GM12878 (cell line): ENCODE measurements around the gene ROR2. TPM values are rescaled to one million over a fixed set of nuclear protein-coding genes. Genes with fewer than 3 reads are reported as not detected.

ENCODE experiments used
- ATAC-seq: fragments of 200-7000 bp; cut with Tn5 transposase; 3 replicates; pipeline ENCODE4 v1.9.1; 2020; ENCODE audit warnings: mild to moderate bottlenecking, moderate library complexity
- BruUV-seq: library from RNA; stranded (reverse); fragments of 400-500 nt; replicated peaks from 2 replicates; lab custom pipeline; 2021; lab: Mats Ljungman, UMichigan
- CTCF ChIA-PET: fragments of 300-600 bp; sonication (Branson Sonifier 250); formaldehyde crosslinking; extraction: SDS; loops from one replicate; lab custom pipeline; 2021; ENCODE audit warnings: inconsistent platforms; lab: Yijun Ruan, JAX
- POLR2A ChIA-PET: fragments of 350-600 bp; formaldehyde crosslinking; extraction: SDS; loops from one replicate; lab custom pipeline; 2021; ENCODE audit warnings: inconsistent platforms; lab: Charles Lee
- RAD21 ChIA-PET: fragments of 300-600 bp; sonication (Branson Sonifier 250); formaldehyde crosslinking; loops from one replicate; lab custom pipeline; 2023; ENCODE audit warnings: antibody characterized with exemption; ENCODE audit not compliant: unreplicated experiment; lab: Charles Lee
- SMC1A ChIA-PET: fragments of 300-600 bp; sonication (Branson Sonifier 250); formaldehyde crosslinking; loops from one replicate; lab custom pipeline; 2023; ENCODE audit not compliant: unreplicated experiment, uncharacterized antibody; lab: Charles Lee
- DNase-seq: peaks from one replicate; pipeline ENCODE4 v3.0.0-alpha.2; 2011; ENCODE audit warnings: low read depth, low spot score
- FAIRE-seq: peaks from 3 replicates; lab custom pipeline; 2011; peaks lifted over from hg19 to GRCh38; lab: Jason Lieb, UNC
- H2AFZ ChIP-seq: 2 replicates; pipeline ENCODE4 v1.6.0; 2011; ENCODE audit warnings: low read depth, low read length, control low read depth; ENCODE audit not compliant: control insufficient read depth
- H3K27ac ChIP-seq: 2 replicates; pipeline ENCODE4 v1.5.1; 2011; ENCODE audit warnings: control low read depth; ENCODE audit not compliant: control insufficient read depth, insufficient read depth
- H3K27me3 ChIP-seq, 2 experiments: replicated peaks in 1 of 2; 2 replicates each; pipeline versions ENCODE4 v1.6.0 to v1.6.1; 2011; ENCODE audit warnings: low read length in 1 of 2; ENCODE audit not compliant: control insufficient read depth in 2 of 2, insufficient read depth in 2 of 2
- H3K36me3 ChIP-seq, 2 experiments: 2 replicates each; pipeline ENCODE4 v1.5.1; 2011; ENCODE audit warnings: low read length in 1 of 2; ENCODE audit not compliant: control insufficient read depth in 2 of 2, insufficient read depth in 2 of 2
- H3K4me1 ChIP-seq: 2 replicates; pipeline ENCODE4 v1.6.1; 2011; ENCODE audit warnings: mild to moderate bottlenecking, low read length, moderate library complexity, mixed read lengths; ENCODE audit not compliant: control insufficient read depth, insufficient read depth
- H3K4me2 ChIP-seq: 2 replicates; pipeline ENCODE4 v1.6.0; 2011; ENCODE audit warnings: control low read depth; ENCODE audit not compliant: control insufficient read depth, insufficient read depth
- H3K4me3 ChIP-seq: fragments of 200-600 bp; sonication (generic); 2 replicates; pipeline ENCODE4 v1.5.1; 2016
- H3K79me2 ChIP-seq: 2 replicates; pipeline ENCODE4 v1.6.0; 2011; ENCODE audit warnings: low read length; ENCODE audit not compliant: control insufficient read depth, insufficient read depth
- H3K9ac ChIP-seq: 2 replicates; pipeline ENCODE4 v1.8.0; 2011; ENCODE audit warnings: low read length, control low read depth, mixed read lengths; ENCODE audit not compliant: control insufficient read depth, insufficient read depth
- H3K9me3 ChIP-seq: replicated peaks from 3 replicates; pipeline ENCODE4 v1.5.1; 2011; ENCODE audit warnings: mild to moderate bottlenecking, low read length; ENCODE audit not compliant: control insufficient read depth, insufficient read depth
- H4K20me1 ChIP-seq: 2 replicates; pipeline ENCODE4 v1.6.0; 2011; ENCODE audit not compliant: control insufficient read depth, insufficient read depth
- BHLHE40 ChIP-seq, 2 experiments: fragments of 450-650 bp in 1 of 2; IDR thresholded peaks; 2 replicates each; pipeline ENCODE4 v1.6.1; 2011 to 2017; ENCODE audit warnings: low read depth in 2 of 2, borderline replicate concordance in 1 of 2, improper control_type of control experiment in 1 of 2, low read length in 1 of 2, mild to moderate bottlenecking in 1 of 2
- CEBPB ChIP-seq, 2 experiments: fragments of 150-350 bp in 1 of 2; IDR thresholded peaks; 2 replicates each; pipeline ENCODE4 v1.6.1; 2012 to 2014; ENCODE audit warnings: low read depth in 2 of 2, low read length in 2 of 2, borderline replicate concordance in 1 of 2, inconsistent platforms in 1 of 2
- CREM ChIP-seq: IDR thresholded peaks from 2 replicates; pipeline ENCODE4 v1.6.1; 2014; ENCODE audit warnings: antibody characterized with exemption, low read depth
- KDM1A ChIP-seq: fragments of 200-600 bp; sonication (generic); IDR thresholded peaks from 2 replicates; pipeline ENCODE4 v1.6.1; 2016; ENCODE audit warnings: borderline replicate concordance
- LARP7 ChIP-seq: fragments of 450-650 bp; IDR thresholded peaks from 2 replicates; pipeline ENCODE4 v1.6.1; 2017; ENCODE audit warnings: mild to moderate bottlenecking
- MEF2B ChIP-seq: fragments of 450-650 bp; IDR thresholded peaks from 2 replicates; pipeline ENCODE4 v1.6.1; 2018; ENCODE audit warnings: mild to moderate bottlenecking, moderate library complexity; ENCODE audit not compliant: partially characterized antibody, poor library complexity, severe bottlenecking
- MXI1 ChIP-seq: fragments of 150-350 bp; IDR thresholded peaks from 2 replicates; pipeline ENCODE4 v1.6.1; 2011; ENCODE audit warnings: low read depth, mild to moderate bottlenecking, inconsistent platforms, low read length, improper control_type of control experiment
- NR2C1 ChIP-seq: fragments of 450-650 bp; IDR thresholded peaks from 2 replicates; pipeline ENCODE4 v1.6.1; 2017; ENCODE audit warnings: antibody characterized with exemption, mild to moderate bottlenecking, moderate library complexity
- PML ChIP-seq: IDR thresholded peaks from 2 replicates; pipeline ENCODE4 v1.6.1; 2012; ENCODE audit warnings: low read length, inconsistent platforms
- RAD51 ChIP-seq: fragments of 450-650 bp; IDR thresholded peaks from 2 replicates; pipeline ENCODE4 v1.6.1; 2016; ENCODE audit warnings: moderate library complexity, mild to moderate bottlenecking, inconsistent platforms
- RFX5 ChIP-seq: IDR thresholded peaks from 2 replicates; pipeline ENCODE4 v1.6.1; 2011; ENCODE audit warnings: low read depth, low read length, improper control_type of control experiment
- SREBF2 ChIP-seq: IDR thresholded peaks from 2 replicates; pipeline ENCODE4 v1.6.1; 2012; ENCODE audit warnings: mild to moderate bottlenecking, low read length
- ZNF274 ChIP-seq: IDR thresholded peaks from one replicate; pipeline ENCODE4 v1.8.0; 2011; ENCODE audit not compliant: insufficient read length, insufficient read depth
- WGBS: methylation state at CpG from one replicate; pipeline ENCODE4 v1.1.6; 2016; ENCODE audit warnings: low lambda C conversion rate; ENCODE audit not compliant: insufficient replicate concordance, insufficient coverage; ENCODE audit errors: missing lambda C conversion rate; 5-methylcytosine and 5-hydroxymethylcytosine counted together
- in situ Hi-C: fragments of 300-500 bp; cut with MboI; formaldehyde crosslinking; loops from 9 replicates; pipeline ENCODE4 v1.14.3; 2018; ENCODE audit warnings: mixed read lengths
- intact Hi-C: fragments of 100-400 bp; cut with micrococcal nuclease; formaldehyde crosslinking; loops from one replicate; pipeline ENCODE4 v1.14.2; 2022; ENCODE audit not compliant: unreplicated experiment
- polyA plus RNA-seq, 11 experiments: library from polyadenylated mRNA; depleted of rRNA in 4 of 11; unstranded in 6 of 11; stranded (reverse) in 5 of 11; fragments of >200 nt; fragmentation: Nextera tagmentation in 4 of 11; fragmentation: Illumina TruSeq in 1 of 11; extraction: Ambion mirVana in 4 of 11; extraction: Trizol in 1 of 11; gene quantifications; 1 replicate in 1 of 11; 2 replicates in 10 of 11; pipeline versions ENCODE4 v1.2.1 to v1.2.3, GENCODE V29; 2011 to 2016; ENCODE audit warnings: inconsistent platforms in 2 of 11, missing spikeins in 2 of 11, low read depth in 1 of 11
- total RNA-seq, 4 experiments: library from RNA; depleted of rRNA in 3 of 4; stranded (reverse); fragments of >200 nt in 3 of 4; fragmentation: Illumina TruSeq in 1 of 4; extraction: Trizol in 1 of 4; gene quantifications; 2 replicates each; pipeline versions ENCODE4 v1.2.1 to v1.2.3, GENCODE V29; 2013 to 2021
- TF ChIP-seq, protein P1 (sequence below): fragments of 450-650 bp; IDR thresholded peaks from 2 replicates; pipeline ENCODE4 v1.6.1; 2017; ENCODE audit warnings: mild to moderate bottlenecking, moderate library complexity
- TF ChIP-seq, protein P2 (sequence below): IDR thresholded peaks from 2 replicates; pipeline ENCODE4 v1.6.1; 2012; ENCODE audit warnings: low read depth, low read length, improper control_type of control experiment
- TF ChIP-seq, protein P3 (sequence below): IDR thresholded peaks from 2 replicates; pipeline ENCODE4 v1.6.1; 2011; ENCODE audit warnings: borderline replicate concordance, low read depth, mild to moderate bottlenecking, moderate library complexity, low read length; ENCODE audit not compliant: insufficient read depth, poor library complexity, severe bottlenecking

The ROR2 gene
- total and polyA plus RNA-seq, 10 of the 15 experiments (the other 5 are each of a cell fraction or from before 2014, with no cell fraction given): 0.03 to 0.05 TPM; not detected in 8

DNA sequence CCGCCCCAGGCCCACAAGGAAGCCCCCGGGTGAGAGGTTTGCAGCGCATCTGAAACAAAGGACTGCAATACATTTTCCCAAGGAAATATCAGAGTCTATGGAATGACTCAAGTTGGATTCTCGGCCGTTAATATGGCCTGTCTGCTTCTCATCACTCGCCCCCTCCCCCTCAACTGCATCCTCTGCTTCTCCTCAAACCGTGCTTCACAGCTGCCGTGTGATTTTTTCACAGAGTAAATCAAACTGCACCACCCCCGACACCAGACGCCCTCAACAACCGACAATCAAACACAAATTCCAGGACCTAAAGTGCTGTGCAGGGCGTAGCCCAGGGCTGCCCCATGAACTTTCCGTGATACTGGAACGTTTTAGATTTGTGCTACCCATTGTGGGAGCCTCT is 176.9 kb downstream of the ROR2 start:
- Histone ChIP-seq H3K27ac (no peak overlapping the region), H3K79me2 (no peaks in the 10 kb centered on the region), H3K4me1 (no peaks in the 10 kb centered on the region), H3K27me3 (peaks cover 0 to 9% of the 10 kb centered on the region in 2 experiments; a peak in 3 of 4 replicates), H2AFZ (no peak overlapping the region), H3K9ac (no peak overlapping the region), H3K4me3 (no peak overlapping the region), H4K20me1 (no peaks in the 10 kb centered on the region), H3K4me2 (no peak overlapping the region), H3K36me3 (no peaks in the 10 kb centered on the region), H3K9me3 (no peaks in the 10 kb centered on the region)
- intact Hi-C loops: no loop called here
- DNase-seq (no peak), FAIRE-seq (no peak), ATAC-seq (no peak)
- SMC1A ChIA-PET: interaction anchor here (0.7 kb wide), 1 partner anchor 228 kb away, joined by 3 read pairs; no protein-coding TSS in a partner anchor
- RAD21 ChIA-PET: no interaction called here
- BruUV-seq: no TSS peak
- 29% methylated on average over 11 of the region's 14 CpGs for WGBS
- in situ Hi-C loops: no loop called here
- POLR2A ChIA-PET: no interaction called here
- CTCF ChIA-PET: interaction anchor here (1.3 kb wide), 1 partner anchor 93 kb away, joined by 4 read pairs; no protein-coding TSS in a partner anchor
- TF ChIP-seq NR2C1 (no peak), SREBF2 (no peak), BHLHE40 (IDR thresholded peaks at IDR 0.05; ENCODE audit: borderline replicate concordance in 1 of 2, low read depth in 2 of 2, low read length in 1 of 2) (no peak), ZNF274 (no peak), RFX5 (no peak), LARP7 (no peak), CREM (no peak), MEF2B (no peak), CEBPB (IDR thresholded peaks at IDR 0.05; ENCODE audit: borderline replicate concordance in 1 of 2, low read depth in 2 of 2, low read length in 2 of 2) (no peak), RAD51 (no peak), MXI1 (no peak), PML (no peak), KDM1A (no peak)
- TF ChIP-seq, protein P1, sequence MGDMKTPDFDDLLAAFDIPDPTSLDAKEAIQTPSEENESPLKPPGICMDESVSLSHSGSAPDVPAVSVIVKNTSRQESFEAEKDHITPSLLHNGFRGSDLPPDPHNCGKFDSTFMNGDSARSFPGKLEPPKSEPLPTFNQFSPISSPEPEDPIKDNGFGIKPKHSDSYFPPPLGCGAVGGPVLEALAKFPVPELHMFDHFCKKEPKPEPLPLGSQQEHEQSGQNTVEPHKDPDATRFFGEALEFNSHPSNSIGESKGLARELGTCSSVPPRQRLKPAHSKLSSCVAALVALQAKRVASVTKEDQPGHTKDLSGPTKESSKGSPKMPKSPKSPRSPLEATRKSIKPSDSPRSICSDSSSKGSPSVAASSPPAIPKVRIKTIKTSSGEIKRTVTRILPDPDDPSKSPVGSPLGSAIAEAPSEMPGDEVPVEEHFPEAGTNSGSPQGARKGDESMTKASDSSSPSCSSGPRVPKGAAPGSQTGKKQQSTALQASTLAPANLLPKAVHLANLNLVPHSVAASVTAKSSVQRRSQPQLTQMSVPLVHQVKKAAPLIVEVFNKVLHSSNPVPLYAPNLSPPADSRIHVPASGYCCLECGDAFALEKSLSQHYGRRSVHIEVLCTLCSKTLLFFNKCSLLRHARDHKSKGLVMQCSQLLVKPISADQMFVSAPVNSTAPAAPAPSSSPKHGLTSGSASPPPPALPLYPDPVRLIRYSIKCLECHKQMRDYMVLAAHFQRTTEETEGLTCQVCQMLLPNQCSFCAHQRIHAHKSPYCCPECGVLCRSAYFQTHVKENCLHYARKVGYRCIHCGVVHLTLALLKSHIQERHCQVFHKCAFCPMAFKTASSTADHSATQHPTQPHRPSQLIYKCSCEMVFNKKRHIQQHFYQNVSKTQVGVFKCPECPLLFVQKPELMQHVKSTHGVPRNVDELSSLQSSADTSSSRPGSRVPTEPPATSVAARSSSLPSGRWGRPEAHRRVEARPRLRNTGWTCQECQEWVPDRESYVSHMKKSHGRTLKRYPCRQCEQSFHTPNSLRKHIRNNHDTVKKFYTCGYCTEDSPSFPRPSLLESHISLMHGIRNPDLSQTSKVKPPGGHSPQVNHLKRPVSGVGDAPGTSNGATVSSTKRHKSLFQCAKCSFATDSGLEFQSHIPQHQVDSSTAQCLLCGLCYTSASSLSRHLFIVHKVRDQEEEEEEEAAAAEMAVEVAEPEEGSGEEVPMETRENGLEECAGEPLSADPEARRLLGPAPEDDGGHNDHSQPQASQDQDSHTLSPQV: no peak
- TF ChIP-seq, protein P2, sequence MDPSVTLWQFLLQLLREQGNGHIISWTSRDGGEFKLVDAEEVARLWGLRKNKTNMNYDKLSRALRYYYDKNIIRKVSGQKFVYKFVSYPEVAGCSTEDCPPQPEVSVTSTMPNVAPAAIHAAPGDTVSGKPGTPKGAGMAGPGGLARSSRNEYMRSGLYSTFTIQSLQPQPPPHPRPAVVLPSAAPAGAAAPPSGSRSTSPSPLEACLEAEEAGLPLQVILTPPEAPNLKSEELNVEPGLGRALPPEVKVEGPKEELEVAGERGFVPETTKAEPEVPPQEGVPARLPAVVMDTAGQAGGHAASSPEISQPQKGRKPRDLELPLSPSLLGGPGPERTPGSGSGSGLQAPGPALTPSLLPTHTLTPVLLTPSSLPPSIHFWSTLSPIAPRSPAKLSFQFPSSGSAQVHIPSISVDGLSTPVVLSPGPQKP: no peak
- TF ChIP-seq, protein P3, sequence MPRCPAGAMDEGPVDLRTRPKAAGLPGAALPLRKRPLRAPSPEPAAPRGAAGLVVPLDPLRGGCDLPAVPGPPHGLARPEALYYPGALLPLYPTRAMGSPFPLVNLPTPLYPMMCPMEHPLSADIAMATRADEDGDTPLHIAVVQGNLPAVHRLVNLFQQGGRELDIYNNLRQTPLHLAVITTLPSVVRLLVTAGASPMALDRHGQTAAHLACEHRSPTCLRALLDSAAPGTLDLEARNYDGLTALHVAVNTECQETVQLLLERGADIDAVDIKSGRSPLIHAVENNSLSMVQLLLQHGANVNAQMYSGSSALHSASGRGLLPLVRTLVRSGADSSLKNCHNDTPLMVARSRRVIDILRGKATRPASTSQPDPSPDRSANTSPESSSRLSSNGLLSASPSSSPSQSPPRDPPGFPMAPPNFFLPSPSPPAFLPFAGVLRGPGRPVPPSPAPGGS: no peak
